Posterior vena cava (tissue), 2 donors: ENCODE results near the gene DNAJC24. TPM values are rescaled to one million over a fixed set of nuclear protein-coding genes. Genes with fewer than 3 reads are reported as not detected.
A peak's percentile ranks its signal among the peaks of the same experiment; 100 is the strongest.
"Not testable (repeated sequence)": the region's sequence is repeated elsewhere in the genome, so short reads cannot be mapped to it uniquely, and the experiment has no call there.

Experiments used
- DNase-seq: peaks from one replicate; pipeline ENCODE4 v3.0.0-alpha.2; 2020; ENCODE audit warnings: low spot score
- intact Hi-C, 2 donors: fragments of 100-400 bp; cut with DNase I; formaldehyde crosslinking; loops; one replicate each; pipeline versions ENCODE4 v1.14.1 to v1.14.2; 2022 to 2023
- long read RNA-seq, 2 donors: library from polyadenylated mRNA; unstranded; transcript quantifications; one replicate each; pipeline ENCODE4 v2.0.0, GENCODE V29; 2020 to 2021
- total RNA-seq, 2 donors: library from RNA; stranded (reverse); fragmentation: NEBNext Ultra II Directional; extraction: Animal tissue kit (Norgen Biotek cat#: 25700); gene quantifications; one replicate each; pipeline ENCODE4 v1.2.1, GENCODE V29; 2021
- donor health status: DM: yes; HTN: yes; CAD: no.
- donor health status: DM: yes; HTN: yes; CAD: no.

The DNAJC24 gene, protein sequence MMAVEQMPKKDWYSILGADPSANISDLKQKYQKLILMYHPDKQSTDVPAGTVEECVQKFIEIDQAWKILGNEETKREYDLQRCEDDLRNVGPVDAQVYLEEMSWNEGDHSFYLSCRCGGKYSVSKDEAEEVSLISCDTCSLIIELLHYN
- total RNA-seq = 10 to 100 TPM; 17.6 to 18.1 TPM
- long read RNA-seq, donor 1, partial matches to known transcripts = 0 of 4 reads
- long read RNA-seq, donor 1, other reads (novel, unspliced or antisense) = 3 of 4 reads
- long read RNA-seq, donor 2, partial matches to known transcripts = 1 of 1 reads
- long read RNA-seq, donor 2, other reads (novel, unspliced or antisense) = 0 of 1 reads

DNA sequence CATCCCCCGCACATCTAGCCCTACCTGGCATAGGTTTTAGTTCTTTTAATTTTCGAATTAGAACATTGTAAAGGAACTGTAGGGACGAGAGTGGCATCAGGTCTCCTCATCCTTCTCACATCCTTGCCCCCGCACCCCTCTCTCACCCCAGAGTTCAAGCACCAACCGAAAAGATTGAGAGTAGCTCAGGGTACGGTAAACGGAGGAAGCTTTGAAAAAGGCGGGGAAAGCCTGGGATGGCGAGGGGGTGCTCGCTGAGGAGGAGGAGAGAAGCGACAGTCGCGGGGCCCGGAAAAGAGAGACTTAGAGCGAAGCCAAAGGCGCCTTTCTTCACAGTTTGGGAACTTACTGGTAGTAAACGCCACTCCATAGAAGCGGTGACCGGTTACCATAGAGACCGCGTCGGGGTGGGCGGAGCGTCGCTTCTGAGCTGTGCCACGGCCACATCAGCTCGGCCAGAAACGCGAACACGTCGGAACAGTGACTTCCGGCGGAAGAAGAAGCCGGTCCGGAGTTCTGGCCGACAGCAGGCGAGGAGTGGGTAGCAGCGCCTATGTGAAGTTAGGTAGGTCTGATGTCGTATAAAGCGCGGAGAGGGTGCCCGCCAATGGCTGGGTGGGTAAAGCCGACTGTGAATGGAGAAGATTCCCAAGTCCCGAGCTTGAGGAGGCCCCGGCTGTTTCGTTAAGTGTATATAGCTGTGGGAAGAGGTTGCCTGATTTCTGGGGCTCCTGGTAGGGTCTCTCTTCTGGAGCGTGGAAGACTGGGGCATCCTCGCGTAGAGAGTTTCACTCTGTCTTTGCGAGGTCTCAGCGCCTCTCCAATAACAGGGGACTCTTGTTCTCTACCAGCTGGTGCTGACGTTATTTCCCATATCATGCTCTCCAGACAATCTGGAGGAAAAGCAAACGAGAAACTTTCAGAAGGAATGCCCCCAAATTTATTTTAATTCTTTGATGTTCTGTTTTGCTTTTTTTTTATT, at the start of gene DNAJC24, which contains the start of gene DCDC1:
DNAJC24 (plus strand) TSS at position 513 of the 982 bp plus-strand sequence. CDS start 889 bp downstream, outside the sequence.
DCDC1 (minus strand) TSS at position 392 of the 982 bp plus-strand sequence. CDS start 41,459 bp downstream, outside the sequence.
- intact Hi-C loops = no loop called here
- peak; percentile 98 for DNase-seq

DNA sequence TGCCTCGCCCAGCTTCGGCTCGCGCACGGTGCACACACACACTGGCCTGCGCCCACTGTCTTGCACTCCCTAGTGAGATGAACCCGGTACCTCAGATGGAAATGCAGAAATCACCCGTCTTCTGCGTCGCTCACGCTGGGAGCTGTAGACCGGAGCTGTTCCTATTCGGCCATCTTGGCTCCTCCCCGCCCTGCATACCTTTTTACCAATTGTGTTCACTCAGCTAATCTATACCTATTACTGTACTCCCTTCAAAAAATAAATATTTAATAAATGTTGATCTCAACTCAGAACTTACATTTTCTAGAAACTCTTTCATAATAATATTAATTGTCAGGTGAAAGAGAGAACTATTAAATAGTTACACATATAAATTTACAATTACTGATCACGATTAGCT, 48.2 kb upstream of the DNAJC24 start:
- intact Hi-C loops, DNase-seq: not testable (repeated sequence)

DNA sequence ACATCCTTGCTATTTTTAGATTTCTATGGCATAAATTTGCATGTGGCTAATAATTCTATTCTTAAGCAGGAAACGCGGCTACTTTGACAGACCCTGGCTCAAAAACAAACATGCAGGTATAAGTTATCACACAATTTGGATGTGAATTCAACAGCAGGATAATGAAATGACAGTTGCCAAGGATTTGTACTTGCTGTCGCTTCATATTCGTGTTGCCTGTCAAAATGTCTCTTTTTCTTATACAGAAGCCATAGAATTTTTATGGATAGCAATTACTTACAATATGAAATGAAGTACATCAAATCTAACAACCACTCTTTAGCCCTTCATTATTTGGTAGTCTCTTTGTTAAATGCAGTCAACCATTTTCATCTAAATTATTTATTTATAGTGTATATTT, 46.5 kb upstream of the DNAJC24 start:
- intact Hi-C loops = no loop called here
- no peak for DNase-seq

DNA sequence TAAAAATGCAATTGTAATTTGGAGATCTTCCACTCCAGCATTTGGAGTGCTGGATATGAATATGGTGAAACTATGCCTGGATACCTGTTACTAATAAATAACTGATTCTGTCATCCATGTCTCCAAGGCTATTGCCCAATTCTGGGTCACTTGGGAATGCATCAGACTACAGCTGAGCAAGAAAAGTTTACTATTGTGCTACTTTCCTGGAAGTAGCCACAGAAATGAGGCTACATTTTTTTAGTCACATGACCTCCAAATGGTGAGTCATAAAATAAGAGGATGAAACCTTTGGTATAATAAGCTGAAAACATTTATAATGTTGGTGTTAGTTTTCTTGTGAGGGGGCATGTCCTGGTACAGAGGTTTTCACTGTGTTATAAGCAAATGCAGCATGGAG, 44.5 kb upstream of the DNAJC24 start:
- no peak for DNase-seq
- intact Hi-C loops = no loop called here

DNA sequence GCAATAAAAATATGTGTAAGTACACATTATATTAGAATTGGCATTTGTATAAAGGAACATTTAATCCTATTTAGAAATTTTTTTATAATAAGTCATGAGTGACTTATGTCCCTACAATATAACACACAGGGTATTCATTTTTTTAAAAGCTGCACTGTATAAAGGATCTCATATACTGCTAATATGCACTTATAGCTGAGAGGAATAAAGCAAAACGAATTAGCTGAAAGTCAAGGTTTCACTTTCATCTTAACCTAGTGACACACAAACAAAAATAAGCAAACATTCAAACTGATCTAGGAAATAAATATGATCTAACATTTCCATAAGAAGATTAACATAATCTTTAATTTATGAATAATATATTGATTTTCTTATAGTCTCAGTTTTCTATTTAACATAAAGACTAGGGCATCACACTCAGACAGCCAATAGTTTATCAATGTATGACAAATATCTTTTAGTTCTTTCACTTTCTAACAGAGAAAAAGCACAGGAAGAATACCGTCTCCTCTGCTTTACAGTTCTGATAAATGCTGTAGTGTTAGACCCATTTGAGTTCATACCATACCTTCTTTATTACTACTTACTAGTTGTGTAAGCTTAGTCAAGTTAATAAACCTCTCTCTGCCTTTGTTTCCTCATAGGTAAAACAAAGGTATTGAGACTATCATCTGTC, 43.1 kb upstream of the DNAJC24 start:
- DNase-seq = no peak
- intact Hi-C loops = no loop called here

DNA sequence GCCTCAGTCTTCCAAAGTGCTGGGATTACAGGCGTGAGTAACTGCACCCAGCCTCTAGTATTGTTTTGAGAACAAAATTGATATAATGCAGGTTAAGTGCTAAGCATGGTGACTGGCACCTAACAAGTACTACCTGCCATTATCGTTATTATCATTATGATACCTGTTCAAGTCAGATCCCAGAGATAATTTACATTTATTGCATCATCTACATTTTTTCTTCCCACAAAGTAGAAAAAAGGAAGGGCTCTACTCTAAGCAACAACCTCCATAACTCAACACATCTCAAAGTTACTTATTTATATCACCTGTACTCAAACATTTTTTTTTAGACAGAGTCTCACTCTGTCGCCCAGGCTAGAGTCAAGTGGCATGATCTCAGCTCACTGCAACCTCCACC, 42.2 kb upstream of the DNAJC24 start:
- no peak for DNase-seq
- intact Hi-C loops = no loop called here

DNA sequence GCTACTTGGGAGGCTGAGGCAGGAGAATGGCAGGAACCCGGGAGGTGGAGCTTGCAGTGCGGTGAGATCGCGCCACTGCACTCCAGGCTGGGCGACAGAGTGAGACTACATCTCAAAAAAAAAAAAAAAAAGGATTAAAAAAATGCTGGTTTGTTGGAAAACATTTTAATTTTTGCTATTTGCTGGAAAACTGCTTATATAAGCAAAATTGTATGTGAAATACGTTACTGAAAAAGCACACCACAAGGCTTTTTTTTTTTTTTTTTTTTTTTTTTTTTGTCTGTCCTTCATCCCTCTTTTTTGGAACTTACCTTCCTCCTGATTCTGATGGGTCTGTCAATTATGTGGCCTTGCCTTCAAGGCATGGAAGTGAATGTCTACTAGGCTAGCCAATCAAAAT, 41.0 kb upstream of the DNAJC24 start:
- no peak for DNase-seq
- intact Hi-C loops = no loop called here

DNA sequence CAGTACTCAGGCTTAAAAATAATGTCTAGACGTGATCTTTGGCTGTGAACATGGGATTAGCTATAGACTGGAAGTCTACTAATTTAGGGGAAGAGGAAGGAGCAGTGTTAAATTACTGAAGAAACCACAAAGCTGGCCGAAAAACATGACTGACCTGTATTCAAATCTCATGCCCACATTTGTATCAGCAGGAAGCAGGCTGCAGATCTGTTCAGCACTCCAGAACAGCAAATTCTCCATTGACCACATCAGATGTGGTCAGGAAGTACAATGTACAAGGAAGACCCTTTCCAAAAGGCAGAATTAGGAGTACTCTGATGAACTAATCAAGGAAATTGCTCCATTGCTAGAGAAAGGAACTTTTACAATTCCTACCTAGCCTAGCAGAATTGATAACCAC, 31.9 kb upstream of the DNAJC24 start:
- DNase-seq = no peak
- intact Hi-C loops = loop anchor here in 1 of 2 donors (5.0 kb wide), 1 partner anchor 221 kb away; no protein-coding TSS in a partner anchor

DNA sequence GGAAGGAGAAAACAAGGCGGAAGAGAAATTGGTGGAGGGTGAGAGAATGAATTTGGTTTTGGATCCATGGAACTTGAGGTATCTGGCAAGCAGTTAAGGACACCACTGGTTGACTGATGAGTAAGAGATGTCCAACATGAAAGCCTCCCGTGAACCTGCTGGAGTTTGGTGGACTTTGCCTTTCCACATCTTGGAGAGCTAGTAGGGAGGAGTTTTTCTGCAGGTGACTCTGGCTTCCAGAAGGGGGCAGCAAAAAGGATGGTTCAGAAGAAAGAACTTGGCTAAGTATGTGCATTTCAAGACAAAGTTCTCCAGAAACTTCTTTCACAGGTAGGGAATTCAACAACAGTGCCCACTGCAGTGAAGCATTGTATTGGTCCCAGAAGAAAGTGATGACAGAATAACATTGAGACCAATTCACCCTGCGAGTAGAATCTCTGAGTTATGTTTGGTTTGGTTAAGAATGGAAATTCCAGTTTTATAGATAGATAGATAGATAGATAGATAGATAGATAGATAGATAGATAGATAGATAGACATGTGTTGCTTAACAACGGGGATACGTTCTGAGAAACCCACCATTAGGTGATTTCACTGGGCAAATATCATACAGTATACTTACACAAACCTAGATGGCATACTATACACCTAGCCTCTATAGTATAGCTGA, 28.6 kb upstream of the DNAJC24 start:
- intact Hi-C loops = no loop called here
- DNase-seq = no peak

DNA sequence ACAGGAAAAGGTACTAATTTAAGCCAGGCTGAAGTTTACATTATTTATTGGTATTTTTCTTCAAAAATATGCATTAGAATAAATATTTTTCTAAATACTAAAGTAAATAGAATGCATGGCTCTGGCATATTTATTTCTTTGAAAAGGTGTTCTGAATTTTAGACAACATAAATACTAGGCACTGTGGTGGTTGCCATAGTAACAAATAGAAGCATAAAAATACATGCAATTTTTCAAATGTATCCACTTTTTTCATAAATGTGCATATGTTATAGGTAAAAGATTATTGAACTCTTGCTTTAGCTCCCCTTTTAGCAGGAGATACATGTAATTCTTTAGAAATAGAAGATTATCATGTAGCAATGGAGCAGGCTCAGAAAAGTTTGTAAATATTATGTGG, 18.5 kb upstream of the DNAJC24 start:
- intact Hi-C loops = no loop called here
- no peak for DNase-seq

DNA sequence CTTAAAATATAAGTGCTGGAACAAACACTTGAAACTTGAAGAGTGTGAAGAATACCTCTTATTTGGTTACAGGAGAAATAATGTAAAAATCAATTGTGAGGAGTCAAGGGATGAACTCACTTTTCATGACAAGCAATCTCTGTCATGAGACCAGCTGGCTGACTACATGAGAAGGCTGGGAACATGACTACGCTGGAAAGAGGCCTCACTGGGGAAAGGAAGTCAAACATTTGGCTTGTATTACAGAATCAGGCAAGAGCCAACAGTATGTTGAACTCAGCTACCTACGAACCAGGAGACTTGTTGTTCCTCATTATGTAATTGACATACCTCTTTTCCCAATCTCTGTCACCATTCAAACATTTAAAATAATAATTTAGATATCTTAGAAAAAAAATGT, 14.5 kb upstream of the DNAJC24 start:
- intact Hi-C loops = no loop called here
- no peak for DNase-seq

DNA sequence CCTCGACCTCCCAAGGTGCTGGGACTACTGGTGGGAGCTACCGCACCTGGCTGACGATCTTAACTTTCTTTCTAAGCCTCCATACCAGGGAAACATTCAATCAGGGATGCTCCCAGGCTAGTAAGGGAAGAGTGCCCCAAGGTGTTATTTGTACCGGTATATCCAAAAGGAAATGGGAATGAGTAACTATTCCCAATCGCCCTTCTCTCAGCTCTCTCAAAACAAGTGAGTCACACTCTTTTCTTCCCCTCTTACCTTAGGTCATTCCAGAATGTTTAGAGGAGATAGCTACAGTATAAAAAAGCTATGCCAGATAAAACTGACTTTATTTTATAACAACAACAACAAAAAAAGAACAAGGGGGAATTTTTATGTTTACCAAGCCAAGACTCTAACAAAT, 13.8 kb upstream of the DNAJC24 start:
- DNase-seq = no peak
- intact Hi-C loops = no loop called here

DNA sequence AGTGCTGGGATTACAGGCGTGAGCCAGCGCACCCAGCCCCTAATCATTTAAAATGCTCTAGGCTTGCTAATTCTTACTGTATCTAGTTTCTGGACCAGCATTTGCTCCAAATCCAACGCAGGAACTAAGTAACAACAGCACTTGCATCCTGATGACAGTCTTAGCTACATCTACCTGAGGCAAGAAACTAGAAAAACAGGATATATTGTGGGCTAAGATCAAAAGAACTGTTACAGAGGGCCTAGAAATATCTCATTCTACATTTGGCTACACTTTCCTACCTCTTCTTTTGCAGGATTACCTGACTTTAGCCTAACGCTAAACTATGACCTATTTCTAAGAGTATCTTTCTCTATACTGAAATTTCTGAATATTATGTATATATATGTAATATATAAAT, 7.9 kb upstream of the DNAJC24 start:
- DNase-seq = no peak
- intact Hi-C loops = no loop called here

DNA sequence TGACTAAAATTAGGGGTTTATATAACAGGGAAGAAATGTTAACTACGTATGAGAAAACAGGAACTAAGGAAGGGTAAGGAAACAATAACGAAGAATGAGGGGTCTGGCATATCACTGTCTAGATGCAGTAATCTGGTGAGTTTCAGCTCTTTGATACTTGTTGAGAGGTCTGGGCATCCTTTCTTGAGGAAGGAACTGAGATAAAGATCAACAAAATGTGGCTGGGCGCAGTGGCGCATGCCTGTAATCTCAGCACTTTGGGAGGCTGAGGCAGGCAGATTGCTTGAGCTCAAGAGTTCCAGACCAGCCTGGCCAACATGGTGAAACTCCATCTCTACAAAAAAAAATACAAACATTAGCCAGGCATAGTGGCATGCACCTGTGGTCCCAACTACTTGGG, 2.9 kb upstream of the DNAJC24 start:
- no peak for DNase-seq
- intact Hi-C loops = no loop called here

DNA sequence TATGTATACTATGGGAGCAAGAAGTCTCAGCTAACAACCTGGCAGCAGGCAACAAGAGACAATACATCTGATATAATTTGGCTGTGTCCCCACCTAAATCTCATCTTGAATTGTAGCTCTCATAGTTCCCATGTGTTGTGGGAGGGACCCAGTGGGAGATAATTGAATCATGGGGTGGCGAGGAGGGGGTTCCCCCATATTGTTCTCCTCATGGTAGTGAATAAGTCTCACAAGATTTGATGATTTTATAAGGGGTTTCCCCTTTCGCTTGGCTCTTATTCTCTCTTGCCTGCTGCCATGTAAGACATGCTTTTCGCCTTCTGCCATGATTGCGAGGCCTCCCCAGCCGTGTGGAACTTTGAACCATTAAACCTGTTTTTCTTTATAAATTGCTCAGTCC, 6.2 kb downstream of the DNAJC24 start:
- intact Hi-C loops = no loop called here

DNA sequence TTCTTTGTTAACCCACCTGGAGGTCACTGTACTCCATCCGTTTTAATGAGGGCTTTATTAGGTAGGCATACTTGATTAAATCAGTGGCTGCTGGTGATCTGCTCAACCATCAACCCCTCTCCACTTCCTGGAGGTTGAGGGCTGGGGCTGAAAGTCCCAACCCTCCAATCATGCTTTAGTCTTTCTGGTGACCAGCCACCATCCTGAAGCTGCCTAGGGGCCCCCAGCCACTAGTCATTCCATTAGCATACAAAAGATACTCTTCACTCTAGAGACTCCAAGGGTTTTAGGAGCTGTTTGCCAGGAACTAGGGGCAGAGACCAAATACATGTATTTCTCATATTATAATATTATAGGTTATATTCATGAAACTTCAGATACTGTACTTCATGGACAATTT, 13.5 kb downstream of the DNAJC24 start:
- intact Hi-C loops = no loop called here
- no peak for DNase-seq

More for the DNA sequence above, 6.2 kb downstream of the DNAJC24 start:
- DNase-seq = no peak

DNA sequence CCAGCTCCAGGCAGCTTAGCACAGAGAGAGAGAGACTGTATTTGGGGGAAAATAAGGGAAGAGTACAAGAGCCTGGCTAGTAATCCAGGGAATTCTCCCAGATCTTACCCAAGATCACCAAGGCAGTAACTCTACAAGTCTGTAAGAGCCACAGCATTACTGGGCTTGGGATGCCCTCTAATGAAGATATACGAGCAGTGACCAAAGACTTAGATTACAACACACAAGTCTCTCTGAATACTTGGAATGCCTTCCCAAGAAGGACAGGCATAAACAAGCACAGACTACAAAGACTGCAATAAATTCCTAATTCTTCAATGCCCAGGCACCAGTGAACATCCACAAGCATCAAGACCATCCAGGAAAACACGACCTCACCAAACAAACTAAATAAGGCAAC, 17.7 kb downstream of the DNAJC24 start:
- intact Hi-C loops = no loop called here
- no peak for DNase-seq

DNA sequence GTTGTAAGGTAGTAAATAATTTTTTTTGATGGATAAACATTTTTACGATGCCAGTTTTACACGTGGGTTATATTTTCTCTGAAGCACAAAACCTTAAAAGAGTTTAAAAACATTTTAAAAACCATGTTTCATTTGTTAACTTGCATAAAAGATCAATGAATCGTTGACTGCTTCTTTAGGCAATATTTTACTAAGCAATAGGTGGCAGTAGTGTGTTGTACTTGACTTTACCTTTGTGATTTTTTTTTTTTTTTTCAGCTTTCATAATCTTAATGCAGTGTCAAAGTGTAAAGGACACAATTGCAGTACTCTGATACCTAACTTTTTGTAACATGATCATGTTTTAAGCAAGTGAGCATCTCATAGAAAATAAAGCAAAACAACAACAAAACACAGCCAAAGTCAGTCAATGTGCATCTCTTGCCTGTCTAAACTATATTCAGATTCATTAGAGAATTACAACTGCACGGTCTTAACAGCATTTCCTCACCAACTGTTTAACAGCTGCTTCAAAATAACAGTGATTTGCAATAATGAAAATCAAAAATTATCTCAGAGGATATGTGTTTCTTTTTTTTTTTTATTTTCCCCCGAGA, 27.7 kb downstream of the DNAJC24 start:
- no peak for DNase-seq
- intact Hi-C loops = no loop called here

DNA sequence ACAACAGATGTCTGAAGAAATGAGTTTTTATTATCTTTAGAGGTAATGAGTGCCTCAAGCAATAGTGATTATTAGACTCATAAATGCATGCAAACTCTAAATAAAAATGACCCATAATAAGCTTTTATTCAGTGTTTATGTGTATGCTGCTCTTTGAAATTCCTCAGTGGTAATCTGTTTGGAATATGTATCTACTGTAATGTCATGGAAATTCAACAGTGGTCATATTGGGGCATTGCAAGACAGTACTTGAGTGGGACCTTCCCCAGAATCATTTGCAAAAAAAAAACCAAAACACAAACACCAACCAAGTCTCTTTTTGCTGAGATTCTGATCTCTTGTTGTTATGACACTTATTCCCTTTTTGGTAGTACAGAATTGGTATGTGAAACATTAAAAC, 35.0 kb downstream of the DNAJC24 start:
- intact Hi-C loops = no loop called here
- no peak for DNase-seq
